OCI-LY1 (cell line): ENCODE measurements around the gene SPRED2.

Experiments
- EZH2 ChIP-seq: fragments of 200-600 bp; sonication (generic), shearing (Covaris generic); IDR thresholded peaks from 2 replicates; pipeline ENCODE4 v1.8.0; 2017; ENCODE audit warnings: borderline replicate concordance, mixed run types, mild to moderate bottlenecking, antibody characterized with exemption, low read length, moderate library complexity, mixed read lengths
- TF ChIP-seq, protein P1 (sequence below): fragments of 200-600 bp; sonication (generic), shearing (Covaris generic); IDR thresholded peaks from 2 replicates; pipeline ENCODE4 v1.5.1; 2017; ENCODE audit warnings: mild to moderate bottlenecking, antibody characterized with exemption, low read length, moderate library complexity, mixed read lengths

- TF ChIP-seq, protein P1, sequence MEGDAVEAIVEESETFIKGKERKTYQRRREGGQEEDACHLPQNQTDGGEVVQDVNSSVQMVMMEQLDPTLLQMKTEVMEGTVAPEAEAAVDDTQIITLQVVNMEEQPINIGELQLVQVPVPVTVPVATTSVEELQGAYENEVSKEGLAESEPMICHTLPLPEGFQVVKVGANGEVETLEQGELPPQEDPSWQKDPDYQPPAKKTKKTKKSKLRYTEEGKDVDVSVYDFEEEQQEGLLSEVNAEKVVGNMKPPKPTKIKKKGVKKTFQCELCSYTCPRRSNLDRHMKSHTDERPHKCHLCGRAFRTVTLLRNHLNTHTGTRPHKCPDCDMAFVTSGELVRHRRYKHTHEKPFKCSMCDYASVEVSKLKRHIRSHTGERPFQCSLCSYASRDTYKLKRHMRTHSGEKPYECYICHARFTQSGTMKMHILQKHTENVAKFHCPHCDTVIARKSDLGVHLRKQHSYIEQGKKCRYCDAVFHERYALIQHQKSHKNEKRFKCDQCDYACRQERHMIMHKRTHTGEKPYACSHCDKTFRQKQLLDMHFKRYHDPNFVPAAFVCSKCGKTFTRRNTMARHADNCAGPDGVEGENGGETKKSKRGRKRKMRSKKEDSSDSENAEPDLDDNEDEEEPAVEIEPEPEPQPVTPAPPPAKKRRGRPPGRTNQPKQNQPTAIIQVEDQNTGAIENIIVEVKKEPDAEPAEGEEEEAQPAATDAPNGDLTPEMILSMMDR, result no peak
- no peak for TF ChIP-seq EZH2
These were observed 29.4 kb downstream of the SPRED2 start for GRCh38 chr2:65402780-65403528.
